Cerebellar cortex (tissue), 1 donor: Measurements from ENCODE around the gene C1orf74.

Experiments
- DNase-seq: peaks from one replicate; pipeline ENCODE4 v3.0.0-alpha.2; 2015; ENCODE audit warnings: low spot score

Gene C1orf74

GRCh38 chr1:209742409-209743144 lies 41.8 kb downstream of the C1orf74 start:
- DNase-seq = no peak

DNA sequence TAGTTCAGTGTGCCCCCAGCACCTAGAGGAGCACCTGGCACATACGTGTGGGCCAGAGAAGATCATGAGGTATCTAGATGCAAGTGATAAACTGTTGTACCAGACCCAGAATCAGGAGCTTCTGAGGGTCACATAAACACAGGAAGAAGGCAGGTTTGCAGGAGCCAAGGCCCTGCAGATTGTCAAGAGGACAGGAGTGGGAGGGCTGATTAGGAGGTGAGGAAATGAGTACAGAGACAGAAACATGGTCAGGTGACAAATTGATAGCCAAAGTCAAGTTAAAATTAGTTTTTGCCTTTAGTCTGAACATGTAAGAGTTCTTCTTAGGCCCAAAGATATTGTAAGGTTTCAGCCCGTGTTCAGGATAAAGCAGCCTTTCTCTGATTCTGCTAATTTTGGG lies 42.5 kb downstream of the C1orf74 start:
- DNase-seq = no peak

DNA sequence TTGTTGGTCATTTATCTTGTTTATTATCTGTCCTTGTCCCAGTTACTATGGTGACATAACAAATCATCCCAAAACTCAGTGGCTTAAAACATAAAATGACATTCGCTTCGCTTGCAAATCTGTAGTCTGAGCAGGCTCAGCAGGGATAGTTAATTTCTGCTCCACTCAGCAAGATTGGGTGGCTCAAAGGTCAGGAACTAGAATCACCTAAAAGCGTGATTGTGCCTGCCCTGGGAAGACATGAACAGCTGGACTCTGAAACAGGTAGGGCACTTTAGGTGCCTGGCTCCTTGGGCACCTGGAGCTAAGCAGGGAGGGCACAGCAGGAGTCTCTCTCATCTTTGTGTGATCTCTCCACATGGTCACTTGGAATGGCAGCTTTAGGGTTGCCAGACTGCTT lies 43.2 kb downstream of the C1orf74 start:
- DNase-seq = no peak

- DNase-seq = no peak
These were observed 46.1 kb downstream of the C1orf74 start for GRCh38 chr1:209738270-209738669.

DNA sequence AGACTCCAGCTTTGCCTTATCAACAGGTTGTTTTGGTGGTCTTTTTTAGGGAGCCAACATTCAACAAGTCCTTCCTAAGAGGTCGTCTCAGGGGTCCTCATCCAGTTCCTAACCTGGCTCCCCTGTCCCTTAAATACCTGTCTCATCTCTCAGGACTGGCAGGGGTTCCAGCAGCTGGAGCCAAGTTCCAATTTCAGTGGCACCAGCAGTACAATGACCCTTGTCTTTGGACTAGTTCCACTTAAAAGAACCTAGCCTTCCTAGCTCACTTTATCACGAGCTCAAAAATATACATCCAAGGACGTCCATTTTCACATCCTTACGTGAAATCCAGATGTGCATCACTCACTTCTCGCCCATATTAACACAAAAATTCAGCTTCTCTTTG lies 47.2 kb downstream of the C1orf74 start:
- no peak for DNase-seq

DNA sequence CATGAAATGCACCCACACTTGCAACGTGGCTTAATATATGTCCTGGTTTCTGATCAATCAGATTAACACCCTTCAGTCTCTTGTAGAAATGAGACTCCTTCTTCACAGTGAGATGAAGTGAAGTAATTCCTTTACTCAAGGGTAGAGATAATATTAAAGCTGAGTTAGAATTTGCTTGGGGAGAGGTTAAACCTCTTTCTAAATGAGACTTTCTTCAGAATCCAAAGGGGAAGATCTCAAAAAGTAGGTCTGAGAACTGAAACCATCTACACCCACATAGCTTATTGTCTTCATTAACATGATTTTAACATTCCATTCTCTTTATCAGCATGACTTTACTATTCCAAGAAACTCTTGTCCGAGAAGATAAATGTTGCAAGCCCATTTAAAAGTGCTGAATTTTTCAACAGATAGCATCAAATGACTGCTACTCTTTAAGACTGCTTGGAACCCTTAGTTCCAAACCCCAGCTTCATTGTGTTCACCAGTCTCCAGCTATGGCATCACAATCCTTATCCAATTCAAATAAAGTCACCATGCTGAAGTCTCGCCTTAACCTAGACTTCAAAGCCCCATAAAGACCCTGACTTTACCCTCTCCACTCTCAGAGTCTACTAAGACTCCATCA lies 47.8 kb downstream of the C1orf74 start:
- no peak for DNase-seq

DNA sequence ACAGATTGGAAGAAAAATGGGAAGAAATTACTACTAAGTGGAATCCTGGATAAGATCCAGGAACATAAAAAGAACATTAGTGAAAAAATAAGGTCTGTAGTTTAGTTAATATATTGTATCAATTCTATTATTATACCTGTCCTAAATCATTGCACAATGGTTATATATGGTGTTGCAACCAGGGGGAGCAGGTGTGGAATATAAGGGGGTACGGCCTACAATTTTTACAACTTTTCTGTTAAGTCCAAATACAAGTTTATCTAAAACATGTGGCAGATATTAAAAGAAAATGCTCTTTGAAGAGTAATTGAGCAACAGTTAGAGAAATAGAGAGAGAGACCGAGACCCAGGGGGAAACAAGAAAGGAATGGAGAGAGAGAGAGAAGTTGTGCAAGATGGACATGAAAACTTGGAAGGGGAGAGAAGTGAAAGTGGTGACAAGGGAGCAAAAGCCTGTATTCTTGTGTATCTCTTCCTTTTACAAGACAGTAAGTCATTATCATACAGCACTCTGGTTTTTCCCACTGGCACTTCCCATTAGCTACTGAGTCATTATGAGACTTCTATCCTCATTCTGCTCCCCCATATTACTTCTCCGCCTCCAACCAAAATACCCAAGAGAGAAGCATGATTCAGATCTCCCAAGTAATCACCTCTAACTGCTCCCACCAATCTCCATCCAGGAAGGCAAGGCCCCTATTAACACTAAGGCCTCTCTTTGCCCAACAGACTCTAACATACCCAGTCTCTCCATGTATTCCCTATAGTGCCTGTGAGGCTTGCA lies 50.8 kb downstream of the C1orf74 start:
- DNase-seq = no peak

DNA sequence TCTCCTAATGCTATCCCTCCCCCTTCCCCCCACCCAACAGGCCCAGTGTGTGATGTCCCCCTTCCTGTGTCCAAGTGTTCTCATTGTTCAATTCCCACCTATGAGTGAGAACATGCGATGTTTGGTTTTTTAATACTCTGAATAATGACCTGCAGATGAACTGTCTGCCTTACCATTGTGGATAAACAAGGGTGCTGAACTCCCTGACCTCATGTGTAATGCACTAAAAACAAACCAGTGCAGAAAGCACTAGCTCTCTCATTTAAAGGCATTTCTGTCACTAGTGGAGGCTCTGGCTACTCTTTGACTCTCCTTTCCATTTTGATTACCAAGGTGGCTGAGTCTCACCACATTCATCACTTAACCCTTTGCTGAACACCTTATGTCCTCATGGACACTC lies 51.6 kb downstream of the C1orf74 start:
- DNase-seq = no peak

- DNase-seq = no peak
These were observed 54.9 kb downstream of the C1orf74 start for GRCh38 chr1:209729436-209729835.
